ENCODE measurements around the gene ANKRD45. TPM values are rescaled to one million over a fixed set of nuclear protein-coding genes. Genes with fewer than 3 reads are reported as not detected.
"Not testable (repeated sequence)": the region's sequence is repeated elsewhere in the genome, so short reads cannot be mapped to it uniquely, and the experiment has no call there.

The ANKRD45 gene
- total RNA-seq, 8 experiments from 2014 or later: 0.31 to 10.8 (median 2.5) TPM; not detected in 1

DNA sequence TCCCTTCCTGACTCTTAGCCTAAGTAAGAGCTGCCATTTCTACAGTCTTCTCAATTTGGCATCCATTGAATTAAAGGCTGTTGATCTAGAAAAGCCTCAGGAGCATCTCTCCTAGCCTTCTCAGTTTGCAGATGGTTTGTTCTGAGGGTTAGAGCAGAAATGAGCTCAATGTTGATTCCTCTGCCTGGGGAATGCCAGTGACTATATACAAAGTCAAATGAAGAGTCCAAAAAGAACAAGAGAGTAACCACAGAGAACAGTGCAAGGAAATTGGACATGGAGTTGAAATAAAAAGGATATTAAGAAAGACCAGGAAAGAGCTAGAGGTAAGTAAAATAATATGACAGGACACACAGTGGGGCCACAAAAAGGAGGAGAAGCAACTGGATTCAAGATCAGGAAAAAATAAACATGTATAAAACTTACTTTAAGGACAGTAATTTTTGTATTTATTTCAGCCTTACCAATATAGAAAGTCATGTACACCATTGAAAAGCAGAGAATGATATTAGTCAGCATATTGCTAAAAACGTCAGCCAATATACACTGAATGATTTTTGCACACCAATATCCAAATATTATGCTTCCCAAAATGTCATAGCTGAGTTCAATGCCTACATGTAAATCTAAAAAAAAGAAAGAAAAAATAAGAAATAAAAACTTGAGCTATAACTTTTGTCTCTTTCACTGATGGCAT is 88.1 kb downstream of the ANKRD45 start:
- WGBS, 10 experiments: 0 to 80% (median 57%) methylated on average over 1 of the region's 1 CpG
- no peak for ATAC-seq (replicated peaks in 6 of 8)
- no peaks in the 10 kb centered on the region for H3K4me1 ChIP-seq (replicated peaks in 1 of 2)

DNA sequence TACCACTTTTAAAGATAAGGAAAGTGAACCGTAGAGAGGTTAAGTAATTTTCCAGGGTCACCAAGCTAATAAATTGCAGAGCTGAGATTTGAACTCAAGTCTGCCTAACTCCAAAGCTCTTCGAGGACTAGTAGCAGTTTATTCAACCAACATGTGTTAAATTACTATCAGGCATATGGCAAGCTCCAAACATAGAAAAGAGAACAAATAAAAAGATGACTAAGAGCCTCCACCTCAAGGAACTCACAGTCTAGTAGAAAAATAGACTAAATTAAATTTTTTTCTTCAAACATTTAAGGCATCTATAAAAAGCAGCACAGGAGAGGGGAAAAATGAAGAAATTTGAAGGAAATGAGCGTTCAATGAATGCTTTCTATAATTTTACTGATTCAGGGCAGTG is 89.0 kb downstream of the ANKRD45 start:
- 6 to 100% (median 73%) methylated on average over 2 to 3 of the region's 3 CpGs for WGBS, 10 experiments
- in situ Hi-C loops (cut with MboI; ENCODE audit: low pct_unique_long_range_greater_than_20kb in 2 of 9, low sequenced_read_pairs in 9 of 9, unreplicated experiment in 9 of 9): no loop called here
- Histone ChIP-seq H3K4me3 (no peak overlapping the region), H3K4me1 (replicated peaks in 1 of 2) (no peaks in the 10 kb centered on the region), H3K27ac (no peak overlapping the region)
- ATAC-seq (replicated peaks in 6 of 8): no peak

More for the DNA sequence above, 88.1 kb downstream of the ANKRD45 start:
- in situ Hi-C loops (cut with MboI; ENCODE audit: low pct_unique_long_range_greater_than_20kb in 2 of 9, low sequenced_read_pairs in 9 of 9, unreplicated experiment in 9 of 9): no loop called here
- H3K4me3 ChIP-seq: no peak overlapping the region
- H3K27ac ChIP-seq: no peak overlapping the region

GRCh38 chr1:173580071-173580470 is 89.6 kb downstream of the ANKRD45 start:
- WGBS, 10 experiments: 0 to 93% (median 80%) methylated on average over 1 to 3 of the region's 3 CpGs; no CpG with 5 or more reads in 3 of the 10 experiments
- Histone ChIP-seq H3K4me3 (no peak overlapping the region), H3K27ac (no peak overlapping the region), H3K4me1 (replicated peaks in 1 of 2) (no peaks in the 10 kb centered on the region)
- in situ Hi-C loops (cut with MboI; ENCODE audit: low pct_unique_long_range_greater_than_20kb in 2 of 9, low sequenced_read_pairs in 9 of 9, unreplicated experiment in 9 of 9): no loop called here
- no peak for ATAC-seq (replicated peaks in 6 of 8)

GRCh38 chr1:173573596-173573995 is 96.1 kb downstream of the ANKRD45 start:
- in situ Hi-C loops (cut with MboI; ENCODE audit: low pct_unique_long_range_greater_than_20kb in 2 of 9, low sequenced_read_pairs in 9 of 9, unreplicated experiment in 9 of 9): no loop called here
- Histone ChIP-seq H3K27ac (no peak overlapping the region), H3K4me3 (no peak overlapping the region), H3K4me1 (replicated peaks in 1 of 2) (no peaks in the 10 kb centered on the region)
- WGBS, 10 experiments: 54 to 93% (median 79%) methylated on average over 2 to 4 of the region's 4 CpGs; no CpG with 5 or more reads in 2 of the 10 experiments
- no peak for ATAC-seq (replicated peaks in 6 of 8)

DNA sequence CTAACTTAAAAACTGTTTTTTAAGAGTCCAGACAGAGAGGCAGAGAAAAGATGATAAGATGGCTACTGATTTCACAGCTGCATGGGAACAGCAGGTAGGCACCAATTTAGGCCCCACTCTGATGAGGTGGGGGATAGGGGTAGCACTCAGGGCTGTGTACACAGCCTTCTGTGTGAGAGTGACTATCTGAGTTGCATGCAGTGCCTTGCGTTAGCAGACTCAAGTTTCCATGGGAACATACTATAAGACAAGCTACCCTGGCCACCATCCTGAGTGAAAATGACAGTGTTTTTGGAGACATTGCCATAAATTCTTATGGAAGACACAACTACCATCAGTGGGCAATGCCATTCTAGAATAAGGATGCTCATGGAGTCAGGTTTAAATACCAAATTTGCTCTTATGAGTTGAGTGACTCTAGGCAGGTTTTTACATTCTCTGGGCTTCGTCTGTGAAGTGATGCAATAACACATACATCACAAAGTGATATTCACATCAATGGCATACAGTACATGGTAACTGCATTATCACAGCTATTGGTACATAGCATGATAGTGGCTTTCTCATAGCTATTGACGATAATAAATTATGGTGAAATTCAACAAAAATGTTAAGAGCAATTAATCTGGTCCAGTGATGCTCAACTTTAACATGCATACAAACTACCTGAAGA is 97.3 kb downstream of the ANKRD45 start:
- WGBS, 10 experiments: 25 to 100% (median 80%) methylated on average over 1 to 3 of the region's 3 CpGs; no CpG with 5 or more reads in 2 of the 10 experiments

GRCh38 chr1:173570370-173571007 is 99.2 kb downstream of the ANKRD45 start:
- in situ Hi-C loops (cut with MboI; ENCODE audit: low pct_unique_long_range_greater_than_20kb in 2 of 9, low sequenced_read_pairs in 9 of 9, unreplicated experiment in 9 of 9): no loop called here
- ATAC-seq (replicated peaks in 6 of 8): peak in 2 of 8 experiments; percentile 60 to 81
- Histone ChIP-seq H3K4me3 (no peak overlapping the region), H3K27ac (no peak overlapping the region), H3K4me1 (replicated peaks in 1 of 2) (no peaks in the 10 kb centered on the region)
- 40 to 100% (median 83%) methylated on average over 1 to 4 of the region's 4 CpGs; no CpG with 5 or more reads in 2 of the 10 experiments for WGBS, 10 experiments

More for the DNA sequence above, 97.3 kb downstream of the ANKRD45 start:
- no peaks in the 10 kb centered on the region for H3K4me1 ChIP-seq (replicated peaks in 1 of 2)
- ATAC-seq (replicated peaks in 6 of 8): peak in 4 of 8 experiments; percentile 42 to 93 (median 57)
- H3K4me3 ChIP-seq: no peak overlapping the region
- H3K27ac ChIP-seq: no peak overlapping the region
- in situ Hi-C loops (cut with MboI; ENCODE audit: low pct_unique_long_range_greater_than_20kb in 2 of 9, low sequenced_read_pairs in 9 of 9, unreplicated experiment in 9 of 9): no loop called here

DNA sequence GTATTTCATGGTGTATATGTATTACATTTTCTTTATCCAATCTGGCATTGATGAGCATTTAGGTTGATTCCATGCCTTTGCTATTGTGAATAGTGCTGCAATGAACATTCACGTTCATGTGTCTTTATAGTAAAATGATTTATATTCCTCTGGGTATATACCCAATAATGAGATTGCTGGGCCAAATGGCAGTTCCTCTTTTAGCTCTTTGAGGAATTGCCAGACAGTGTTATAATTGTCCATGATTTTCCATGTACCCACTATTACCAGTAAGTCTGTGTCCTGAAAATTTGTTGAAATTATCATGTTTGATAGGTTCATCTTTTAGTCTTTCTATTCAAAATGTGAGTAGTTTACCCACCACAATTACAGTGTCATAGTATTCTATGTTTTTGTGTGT is 101.2 kb downstream of the ANKRD45 start:
- Histone ChIP-seq H3K4me1 (replicated peaks in 1 of 2) (no peaks in the 10 kb centered on the region), H3K27ac (no peak overlapping the region), H3K4me3 (no peak overlapping the region)
- WGBS, 10 experiments: 13 to 100% (median 76%) methylated on average over 1 of the region's 1 CpG; no CpG with 5 or more reads in 1 of the 10 experiments
- in situ Hi-C loops (cut with MboI; ENCODE audit: low pct_unique_long_range_greater_than_20kb in 2 of 9, low sequenced_read_pairs in 9 of 9, unreplicated experiment in 9 of 9): no loop called here
- ATAC-seq (replicated peaks in 6 of 8): no peak

GRCh38 chr1:173563846-173564245 is 105.8 kb downstream of the ANKRD45 start:
- 0 to 100% (median 20%) methylated on average over 1 of the region's 1 CpG; no CpG with 5 or more reads in 3 of the 10 experiments for WGBS, 10 experiments
- H3K4me3 ChIP-seq; H3K27ac ChIP-seq; in situ Hi-C loops (cut with MboI; ENCODE audit: low pct_unique_long_range_greater_than_20kb in 2 of 9, low sequenced_read_pairs in 9 of 9, unreplicated experiment in 9 of 9); ATAC-seq (replicated peaks in 6 of 8); H3K4me1 ChIP-seq (replicated peaks in 1 of 2): not testable (repeated sequence)

GRCh38 chr1:173562813-173563212 is 106.8 kb downstream of the ANKRD45 start:
- no peak overlapping the region for H3K4me3 ChIP-seq
- 42 to 90% (median 66%) methylated on average over 2 to 6 of the region's 6 CpGs for WGBS, 10 experiments
- no peak for ATAC-seq (replicated peaks in 6 of 8)
- no peaks in the 10 kb centered on the region for H3K4me1 ChIP-seq (replicated peaks in 1 of 2)
- no peak overlapping the region for H3K27ac ChIP-seq
- in situ Hi-C loops (cut with MboI; ENCODE audit: low pct_unique_long_range_greater_than_20kb in 2 of 9, low sequenced_read_pairs in 9 of 9, unreplicated experiment in 9 of 9): no loop called here

DNA sequence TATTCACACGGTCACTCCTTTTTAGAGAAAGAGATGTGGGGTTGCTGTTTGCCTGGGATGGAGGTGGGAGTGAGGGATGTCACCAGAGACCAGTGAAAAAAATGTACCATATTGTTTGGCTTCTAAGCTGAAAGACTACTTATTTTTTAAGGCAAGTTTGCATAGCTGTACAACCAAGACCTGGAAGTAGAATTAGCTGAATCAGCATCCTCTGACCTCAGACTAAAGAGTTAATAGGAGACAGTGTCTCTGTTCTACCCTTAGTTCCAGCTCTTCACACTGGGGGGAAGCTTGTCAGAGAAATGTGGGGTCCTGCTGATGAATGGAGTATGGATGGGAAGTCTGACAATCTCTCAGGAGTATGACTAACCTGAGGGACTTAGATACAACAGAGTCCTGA is 108.4 kb downstream of the ANKRD45 start:
- H3K27ac ChIP-seq: no peak overlapping the region
- no peak overlapping the region for H3K4me3 ChIP-seq
- in situ Hi-C loops (cut with MboI; ENCODE audit: low pct_unique_long_range_greater_than_20kb in 2 of 9, low sequenced_read_pairs in 9 of 9, unreplicated experiment in 9 of 9): no loop called here
- H3K4me1 ChIP-seq (replicated peaks in 1 of 2): no peaks in the 10 kb centered on the region
- ATAC-seq (replicated peaks in 6 of 8): no peak
- 0 to 80% (median 29%) methylated on average over 1 of the region's 1 CpG; no CpG with 5 or more reads in 5 of the 10 experiments for WGBS, 10 experiments

GRCh38 chr1:173560285-173560880 is 109.3 kb downstream of the ANKRD45 start:
- Histone ChIP-seq H3K4me1 (replicated peaks in 1 of 2) (no peaks in the 10 kb centered on the region), H3K4me3 (no peak overlapping the region), H3K27ac (no peak overlapping the region)
- in situ Hi-C loops (cut with MboI; ENCODE audit: low pct_unique_long_range_greater_than_20kb in 2 of 9, low sequenced_read_pairs in 9 of 9, unreplicated experiment in 9 of 9): no loop called here
- WGBS, 10 experiments: 11 to 88% (median 80%) methylated on average over 1 to 3 of the region's 3 CpGs; no CpG with 5 or more reads in 1 of the 10 experiments
- ATAC-seq (replicated peaks in 6 of 8): peak in 2 of 8 experiments; percentile 91 to 93
